ENCODE data around the gene NT5DC1.

The NT5DC1 gene

DNA sequence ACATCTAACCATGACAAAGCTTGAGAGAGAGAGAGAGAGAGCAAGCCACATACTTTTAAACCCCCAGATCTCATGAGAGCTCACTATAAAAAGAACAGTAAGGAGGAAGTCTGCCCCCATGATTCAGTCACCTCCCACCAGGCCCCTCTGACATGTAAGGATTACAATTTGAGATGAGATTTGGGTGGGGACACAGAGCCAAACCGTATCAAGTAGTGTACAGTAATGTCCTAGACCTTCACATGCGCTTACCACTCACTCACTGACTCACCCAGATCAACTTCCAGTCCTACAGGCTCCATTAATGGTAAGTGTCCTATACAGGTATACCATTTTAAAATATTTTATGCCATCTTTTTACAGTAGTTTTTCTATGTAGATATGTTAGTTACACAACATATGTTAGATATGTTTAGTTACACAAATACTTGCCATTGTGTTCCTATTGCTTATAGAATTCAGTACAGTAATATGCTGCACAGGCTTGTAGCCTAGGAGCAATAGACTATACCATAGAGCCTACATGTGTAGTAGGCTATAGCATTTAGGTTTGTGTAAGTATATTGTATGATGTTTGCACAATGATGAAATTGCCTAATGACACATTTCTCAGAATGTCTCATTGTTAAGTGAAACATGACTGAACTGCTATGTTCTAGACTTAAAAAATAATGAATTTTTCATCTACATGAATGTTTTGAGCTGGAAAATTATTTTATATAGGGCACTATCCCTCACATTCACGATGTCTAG is 167.4 kb downstream of the NT5DC1 start:
- Histone ChIP-seq H3K27me3 (replicated peaks) (no peaks in the 10 kb centered on the region), H3K4me3 (ENCODE audit: low read depth, low read length) (no peak overlapping the region), H3K36me3 (replicated peaks) (no peaks in the 10 kb centered on the region), H3K27ac (peak overlapping the region; percentile 52)
- in situ Hi-C loops (cut with HindIII; ENCODE audit: low pct_ligation_motif_present, low sequenced_read_pairs) = no loop called here
- peak; percentile 52 for DNase-seq
- TF ChIP-seq, protein P1, sequence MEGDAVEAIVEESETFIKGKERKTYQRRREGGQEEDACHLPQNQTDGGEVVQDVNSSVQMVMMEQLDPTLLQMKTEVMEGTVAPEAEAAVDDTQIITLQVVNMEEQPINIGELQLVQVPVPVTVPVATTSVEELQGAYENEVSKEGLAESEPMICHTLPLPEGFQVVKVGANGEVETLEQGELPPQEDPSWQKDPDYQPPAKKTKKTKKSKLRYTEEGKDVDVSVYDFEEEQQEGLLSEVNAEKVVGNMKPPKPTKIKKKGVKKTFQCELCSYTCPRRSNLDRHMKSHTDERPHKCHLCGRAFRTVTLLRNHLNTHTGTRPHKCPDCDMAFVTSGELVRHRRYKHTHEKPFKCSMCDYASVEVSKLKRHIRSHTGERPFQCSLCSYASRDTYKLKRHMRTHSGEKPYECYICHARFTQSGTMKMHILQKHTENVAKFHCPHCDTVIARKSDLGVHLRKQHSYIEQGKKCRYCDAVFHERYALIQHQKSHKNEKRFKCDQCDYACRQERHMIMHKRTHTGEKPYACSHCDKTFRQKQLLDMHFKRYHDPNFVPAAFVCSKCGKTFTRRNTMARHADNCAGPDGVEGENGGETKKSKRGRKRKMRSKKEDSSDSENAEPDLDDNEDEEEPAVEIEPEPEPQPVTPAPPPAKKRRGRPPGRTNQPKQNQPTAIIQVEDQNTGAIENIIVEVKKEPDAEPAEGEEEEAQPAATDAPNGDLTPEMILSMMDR (IDR thresholded peaks at IDR 0.05; ENCODE audit: low read depth, low read length, missing control alignments) = no peak

DNA sequence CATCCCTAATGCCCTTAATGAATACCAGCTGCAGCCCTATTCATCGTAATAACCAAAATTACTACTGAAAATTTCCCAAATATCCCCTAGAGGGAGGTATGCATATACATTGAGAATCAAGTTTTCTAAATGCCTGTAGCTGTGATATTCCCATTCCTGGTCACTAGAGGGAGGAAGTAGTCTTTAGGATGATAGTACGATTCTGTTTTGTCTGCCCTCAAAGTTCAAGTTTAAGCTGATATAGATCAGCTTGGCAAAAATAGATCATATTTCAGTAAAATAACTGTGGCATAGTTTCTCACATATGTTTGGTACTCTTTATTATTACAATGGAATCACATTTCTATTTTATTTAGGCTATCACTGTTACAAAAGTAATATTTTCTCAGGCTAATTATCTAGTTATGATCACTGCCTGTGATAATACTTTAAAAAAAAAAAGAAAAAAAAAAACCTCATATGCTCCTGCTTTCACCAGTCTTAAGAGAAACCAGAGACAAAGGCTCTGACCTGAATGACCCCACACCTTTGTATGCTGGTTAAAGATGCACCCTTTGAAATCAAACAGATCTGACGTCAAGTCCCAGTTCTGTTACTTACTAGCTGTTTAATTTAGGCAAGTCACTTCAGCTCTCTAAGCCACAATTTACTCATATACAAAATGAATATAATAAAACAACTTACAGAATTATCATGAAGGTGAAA is 168.1 kb downstream of the NT5DC1 start:
- TF ChIP-seq, protein P1 (IDR thresholded peaks at IDR 0.05; ENCODE audit: low read depth, low read length, missing control alignments) = peak; percentile 69
- in situ Hi-C loops (cut with HindIII; ENCODE audit: low pct_ligation_motif_present, low sequenced_read_pairs) = no loop called here
- H3K4me3 ChIP-seq (ENCODE audit: low read depth, low read length) = no peak overlapping the region

DNA sequence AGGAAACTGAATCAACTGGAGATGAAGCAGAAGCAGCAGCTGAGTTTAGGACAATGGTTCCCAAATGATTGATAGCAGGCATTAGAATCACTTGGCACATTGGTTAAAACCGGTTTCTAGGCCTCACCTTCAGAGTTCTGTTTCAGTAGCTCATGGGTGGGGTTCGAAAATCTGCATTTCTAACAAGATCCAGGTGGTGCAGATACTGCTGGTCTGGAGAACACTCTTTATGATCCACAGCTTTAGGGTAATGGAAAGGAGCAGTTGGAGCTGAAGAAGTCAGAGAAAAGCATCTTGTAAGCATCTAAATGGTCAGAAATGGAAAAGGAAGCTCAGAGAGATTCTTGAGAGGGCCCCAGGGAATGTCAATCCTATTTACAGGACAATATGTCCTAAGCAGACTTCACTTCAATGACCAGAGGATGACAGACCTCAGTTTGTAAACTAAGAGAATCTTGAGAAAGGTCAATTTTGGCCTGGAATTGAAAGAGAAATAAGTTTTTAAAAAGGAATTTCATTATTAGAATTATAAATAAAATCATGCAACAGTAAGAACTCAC is 170.6 kb downstream of the NT5DC1 start:
- Histone ChIP-seq H3K27me3 (replicated peaks) (no peaks in the 10 kb centered on the region), H3K36me3 (replicated peaks) (no peaks in the 10 kb centered on the region), H3K27ac (no peak overlapping the region), H3K4me3 (ENCODE audit: low read depth, low read length) (no peak overlapping the region)
- TF ChIP-seq, protein P1 (IDR thresholded peaks at IDR 0.05; ENCODE audit: low read depth, low read length, missing control alignments) = no peak
- in situ Hi-C loops (cut with HindIII; ENCODE audit: low pct_ligation_motif_present, low sequenced_read_pairs) = no loop called here
- no peak for DNase-seq

More for the DNA sequence above, 168.1 kb downstream of the NT5DC1 start:
- peak; percentile 67 for DNase-seq
- H3K36me3 ChIP-seq (replicated peaks) = no peaks in the 10 kb centered on the region
- no peaks in the 10 kb centered on the region for H3K27me3 ChIP-seq (replicated peaks)
- H3K27ac ChIP-seq = peak overlapping the region; percentile 52

DNA sequence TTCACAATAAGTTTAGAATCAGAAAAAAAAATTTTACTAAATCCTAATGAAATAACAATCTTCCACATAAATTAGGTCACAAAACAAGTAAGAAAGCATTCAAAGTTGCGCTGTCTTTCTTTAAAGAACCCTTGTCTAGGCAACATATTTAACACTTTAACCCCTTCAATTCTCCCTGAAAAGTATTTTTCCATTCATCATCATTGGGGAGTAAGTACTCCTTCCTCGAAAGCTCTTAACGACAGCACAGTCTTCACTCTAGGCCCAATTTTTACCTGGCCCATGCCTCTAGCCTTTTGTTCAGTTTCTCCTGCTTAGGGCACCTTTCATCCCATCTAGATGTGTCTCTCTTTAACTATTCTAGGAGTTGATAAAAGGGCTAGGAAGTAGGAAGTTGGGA is 176.5 kb downstream of the NT5DC1 start:
- Histone ChIP-seq H3K36me3 (replicated peaks) (peaks cover 7% of the 10 kb centered on the region), H3K4me3 (ENCODE audit: low read depth, low read length) (peak overlapping the region; percentile 46), H3K27me3 (replicated peaks) (no peaks in the 10 kb centered on the region), H3K27ac (no peak overlapping the region)
- TF ChIP-seq, protein P1 (IDR thresholded peaks at IDR 0.05; ENCODE audit: low read depth, low read length, missing control alignments) = no peak
- in situ Hi-C loops (cut with HindIII; ENCODE audit: low pct_ligation_motif_present, low sequenced_read_pairs) = no loop called here
- DNase-seq = no peak

DNA sequence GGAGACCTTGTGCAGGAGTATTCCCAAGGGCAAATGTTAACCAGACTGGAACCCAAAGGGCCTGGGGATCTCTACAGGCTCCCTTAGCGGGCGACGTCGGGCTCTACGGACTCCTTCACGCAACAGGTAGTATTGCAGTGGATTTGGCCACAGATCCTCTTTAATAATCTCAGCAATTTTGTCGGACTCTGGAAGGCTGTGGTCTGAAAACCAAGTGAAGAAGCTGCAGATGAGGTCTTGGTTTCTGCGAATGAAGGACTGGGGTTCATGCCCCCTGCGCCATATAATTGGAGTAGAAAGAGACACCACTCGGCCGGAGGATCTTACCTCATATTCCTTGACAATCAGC is 177.8 kb downstream of the NT5DC1 start:
- in situ Hi-C loops (cut with HindIII; ENCODE audit: low pct_ligation_motif_present, low sequenced_read_pairs) = no loop called here
- Histone ChIP-seq H3K27me3 (replicated peaks) (no peaks in the 10 kb centered on the region), H3K4me3 (ENCODE audit: low read depth, low read length) (peak overlapping the region; percentile 81), H3K36me3 (replicated peaks) (peaks cover 7% of the 10 kb centered on the region), H3K27ac (no peak overlapping the region)
- DNase-seq = no peak
- TF ChIP-seq, protein P1 (IDR thresholded peaks at IDR 0.05; ENCODE audit: low read depth, low read length, missing control alignments) = no peak

Measured in brain microvascular endothelial cell (primary cell).